Stimulated activated CD4-positive, alpha-beta T cell treated with anti-CD3 and anti-CD28 coated beads, Interleukin-15, amount 100 ng/mL, for 1 hour (primary cell): ENCODE results near the gene DCUN1D2.
A peak's percentile ranks its signal among the peaks of the same experiment; 100 is the strongest.
"Not testable (repeated sequence)": the region's sequence is repeated elsewhere in the genome, so short reads cannot be mapped to it uniquely, and the experiment has no call there.

Experiments used
- DNase-seq, 2 donors: peaks; one replicate each; pipeline ENCODE4 v3.0.0-alpha.2; 2020; ENCODE audit warnings: low read depth in 1 of 2, low spot score in 1 of 2

The DCUN1D2 gene

DNA sequence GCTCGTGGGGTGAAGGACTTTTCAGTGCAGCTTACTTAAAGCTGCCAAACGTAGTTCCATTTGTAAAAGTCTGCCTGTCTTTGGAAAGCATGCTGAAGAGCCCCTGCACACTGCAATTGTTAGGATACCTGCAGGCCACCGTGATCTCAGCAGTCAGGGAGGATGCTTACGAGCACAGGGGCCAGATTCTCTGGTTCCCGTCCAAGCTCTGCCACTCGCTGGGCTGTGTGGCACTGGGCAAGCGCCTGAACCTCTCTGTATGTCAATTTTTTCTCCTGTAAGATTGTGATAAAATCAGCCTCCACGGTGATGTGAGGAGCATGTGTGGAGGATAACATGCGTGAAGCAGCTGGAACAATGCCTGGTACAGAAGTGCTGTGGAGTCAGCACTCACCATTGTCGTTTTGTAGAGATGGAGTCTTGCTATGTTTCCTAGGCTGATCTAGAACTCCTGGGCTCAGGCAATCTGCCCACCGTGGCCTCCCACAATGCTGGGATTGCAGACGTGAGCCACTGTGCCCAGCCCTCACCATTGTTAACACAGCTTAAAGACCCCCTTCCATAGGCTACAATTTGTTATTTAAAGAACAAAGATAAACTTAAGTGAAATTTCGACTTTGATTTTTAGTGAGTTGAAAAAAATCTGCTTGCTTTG lies 40.7 kb downstream of the DCUN1D2 start:
- DNase-seq = no peak

GRCh38 chr13:113448885-113449692 lies 41.4 kb downstream of the DCUN1D2 start:
- peak in 1 of 2 donors; percentile 43 for DNase-seq

- no peak for DNase-seq
These were observed 42.0 kb downstream of the DCUN1D2 start for GRCh38 chr13:113448545-113448884.

DNA sequence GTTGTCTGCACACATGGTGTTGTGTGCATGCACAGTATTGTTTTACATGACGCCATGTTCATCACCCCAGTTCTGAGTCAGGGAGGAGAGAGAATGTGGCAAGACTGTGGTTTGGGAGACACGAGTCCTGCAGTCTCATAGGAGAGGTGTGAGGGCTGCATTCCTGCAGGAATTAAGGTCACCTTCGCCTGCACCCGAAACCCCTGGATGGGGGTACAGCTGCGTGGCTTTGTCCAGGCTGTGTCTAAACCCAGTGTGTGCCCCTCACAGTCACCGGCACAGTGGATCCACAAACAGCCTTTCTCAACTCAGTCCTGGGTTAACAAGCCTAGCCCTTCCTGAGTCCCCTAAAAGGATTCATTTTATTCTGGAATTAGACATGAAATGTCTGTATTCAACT lies 42.9 kb downstream of the DCUN1D2 start:
- no peak for DNase-seq

GRCh38 chr13:113446488-113446854 lies 44.0 kb downstream of the DCUN1D2 start:
- DNase-seq = no peak

DNA sequence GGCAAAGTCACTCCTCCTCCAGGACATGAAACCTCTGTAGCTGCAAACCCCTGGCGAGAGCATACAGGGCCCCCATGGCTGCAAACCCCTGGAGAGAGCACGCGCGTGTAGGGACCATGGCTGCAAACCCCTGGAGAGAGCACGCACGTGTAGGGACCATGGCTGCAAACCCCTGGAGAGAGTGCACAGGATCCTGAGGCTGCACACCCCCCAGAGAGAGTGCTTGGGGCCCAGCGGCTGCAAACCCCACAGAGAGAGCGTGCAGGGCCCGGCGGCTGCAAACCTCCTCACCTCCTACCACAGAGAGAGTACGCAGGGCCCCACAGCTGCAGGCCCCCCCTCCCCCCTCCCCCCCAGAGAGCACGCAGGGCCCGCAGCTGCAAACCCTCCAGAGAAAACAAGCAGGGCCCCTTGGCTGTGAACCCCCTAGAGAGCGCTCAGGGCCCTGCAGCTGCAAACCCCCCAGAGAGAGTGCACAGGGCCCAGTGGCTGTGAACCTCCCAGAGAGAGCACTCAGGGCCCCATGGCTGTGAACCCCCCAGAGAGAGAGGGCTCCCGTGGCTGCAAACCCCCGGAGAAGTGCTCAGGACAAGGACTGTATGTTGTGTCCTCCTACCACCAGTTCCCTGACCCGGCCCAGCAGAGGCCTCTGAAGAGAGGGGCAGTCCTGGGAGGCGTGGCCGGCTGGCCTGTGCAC lies 44.6 kb downstream of the DCUN1D2 start:
- no peak for DNase-seq

- no peak for DNase-seq
These were observed 46.5 kb downstream of the DCUN1D2 start for GRCh38 chr13:113443991-113444390.

DNA sequence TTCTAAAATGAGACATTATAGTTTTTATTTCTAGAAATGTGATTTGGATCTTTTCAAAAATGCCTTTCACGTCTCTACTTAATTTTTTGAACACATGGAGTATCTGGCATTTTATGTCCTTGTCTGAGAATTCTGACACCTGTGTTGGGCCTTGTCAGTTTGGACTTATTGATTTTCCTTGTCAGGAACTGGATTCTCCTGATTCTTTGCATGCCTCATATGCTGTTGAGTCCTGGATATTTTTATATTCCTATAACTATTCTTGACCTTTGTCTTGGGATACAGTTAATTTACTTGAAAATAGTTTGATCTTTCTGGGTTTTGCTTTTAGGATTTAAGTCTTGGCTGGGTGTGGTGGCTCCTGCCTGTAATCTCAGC lies 47.5 kb downstream of the DCUN1D2 start:
- DNase-seq = no peak

DNA sequence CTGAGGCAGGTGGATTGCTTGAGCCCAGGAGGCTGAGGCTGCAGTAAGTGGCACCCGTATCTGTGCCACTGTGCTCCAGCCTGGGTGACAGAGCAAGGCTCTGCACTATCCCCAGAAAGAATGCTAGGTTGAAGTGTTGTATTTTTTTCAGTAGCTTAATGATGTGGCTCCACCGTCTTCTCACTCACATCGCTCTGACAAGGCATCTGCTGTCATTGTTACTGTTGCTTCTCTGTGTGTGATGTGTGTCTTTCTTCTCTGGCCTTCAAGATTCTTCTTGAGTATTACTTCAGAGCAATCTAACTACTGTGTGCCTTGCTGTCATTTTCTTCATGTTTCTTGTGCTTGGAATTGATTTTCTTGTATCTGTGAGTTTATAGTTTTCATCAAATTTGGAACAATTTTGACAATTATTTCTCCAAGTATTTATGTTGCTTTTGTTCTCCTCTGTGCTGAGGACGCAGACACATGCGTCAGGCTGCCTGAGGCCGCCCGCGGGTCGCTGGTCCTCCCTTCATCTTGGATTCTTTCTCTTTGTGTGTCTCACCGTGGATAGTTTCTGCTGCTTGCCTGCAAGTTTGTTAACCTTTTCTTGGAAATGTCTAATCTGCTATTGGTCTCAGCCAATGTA lies 48.0 kb downstream of the DCUN1D2 start:
- DNase-seq = no peak

GRCh38 chr13:113441661-113442060 lies 48.9 kb downstream of the DCUN1D2 start:
- DNase-seq = no peak

DNA sequence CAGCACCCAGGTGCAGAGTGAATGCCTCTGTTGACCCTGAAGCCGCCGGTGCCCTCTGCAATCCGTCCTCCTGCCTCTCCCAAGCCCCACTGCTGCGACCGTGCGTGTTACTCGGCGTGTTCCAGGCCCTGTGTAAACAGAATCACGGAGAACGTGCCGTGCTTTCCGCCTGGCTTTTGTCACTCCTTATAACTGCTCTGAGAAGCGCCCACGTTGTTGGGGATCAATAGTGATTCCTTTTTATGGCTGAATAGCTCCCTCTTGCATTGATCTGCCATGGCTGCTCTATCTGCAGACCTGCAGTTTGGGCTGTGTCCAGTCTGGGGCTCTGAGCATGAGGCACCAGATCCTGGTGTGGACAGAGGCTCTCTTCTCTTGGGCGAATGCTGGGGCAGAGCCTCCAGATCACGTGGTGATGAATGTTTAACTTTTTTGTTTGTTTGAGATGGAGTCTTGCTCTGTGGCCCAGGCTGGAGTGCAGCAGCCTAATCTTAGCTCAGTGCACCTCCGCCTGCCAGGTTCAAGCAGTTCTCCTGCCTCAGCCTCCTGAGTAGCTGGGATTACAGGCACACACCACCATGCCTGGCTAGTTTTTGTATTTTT lies 53.0 kb downstream of the DCUN1D2 start:
- DNase-seq = no peak

DNA sequence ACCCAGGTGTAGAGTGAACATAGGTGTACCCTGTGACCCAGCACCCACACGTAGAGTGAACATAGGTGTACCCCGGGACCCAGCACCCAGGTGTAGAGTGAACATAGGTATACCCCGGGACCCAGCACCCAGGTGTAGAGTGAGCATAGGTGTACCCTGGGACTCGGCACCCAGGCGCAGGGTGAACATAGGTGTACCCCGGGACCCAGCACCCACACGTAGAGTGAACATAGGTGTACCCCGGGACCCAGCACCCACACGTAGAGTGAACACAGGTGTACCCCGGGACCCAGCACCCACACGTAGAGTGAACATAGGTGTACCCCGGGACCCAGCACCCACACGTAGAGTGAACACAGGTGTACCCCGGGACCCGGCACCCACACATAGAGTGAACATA lies 53.6 kb downstream of the DCUN1D2 start:
- not testable (repeated sequence) for DNase-seq

GRCh38 chr13:113435907-113436306 lies 54.6 kb downstream of the DCUN1D2 start:
- not testable (repeated sequence) for DNase-seq

- DNase-seq = no peak
These were observed 57.1 kb downstream of the DCUN1D2 start for GRCh38 chr13:113433391-113433916.

DNA sequence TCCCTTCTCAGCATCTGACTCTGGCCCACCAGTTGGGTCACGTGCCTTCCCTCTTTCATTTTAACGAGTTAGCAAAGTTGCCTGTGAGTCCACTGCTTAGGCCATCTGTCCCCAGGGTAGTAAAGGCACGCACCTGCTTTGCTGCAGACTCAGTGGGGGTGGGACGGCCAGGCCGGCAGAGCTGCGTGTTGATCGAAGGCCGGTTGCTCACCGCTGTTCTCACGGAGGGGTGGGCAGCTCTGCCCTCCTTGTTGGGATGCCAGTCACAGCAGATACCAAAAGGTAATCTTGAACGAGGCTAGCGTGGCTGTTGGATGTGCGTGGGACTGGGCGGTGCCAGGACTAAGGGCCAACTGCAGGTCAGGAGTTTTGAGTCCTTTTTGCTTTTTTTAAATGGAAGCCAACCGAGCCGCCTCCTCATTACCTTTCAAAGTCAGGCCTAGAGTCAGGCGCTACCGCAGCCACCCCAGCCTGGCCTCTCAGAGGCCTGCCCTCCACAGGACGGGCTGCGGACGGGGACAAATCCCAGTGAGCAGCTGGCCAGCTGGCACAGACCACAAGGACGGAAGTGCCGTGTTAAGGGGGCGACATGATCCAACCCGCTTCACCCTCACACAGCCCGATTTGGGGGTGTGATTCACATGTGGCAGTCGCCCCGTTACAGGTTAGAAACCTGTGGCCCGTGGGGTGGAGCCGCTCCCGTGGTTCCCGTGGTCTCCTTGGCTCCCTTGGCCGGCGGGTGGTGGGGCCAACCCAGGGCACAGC lies 57.8 kb downstream of the DCUN1D2 start:
- DNase-seq = no peak

DNA sequence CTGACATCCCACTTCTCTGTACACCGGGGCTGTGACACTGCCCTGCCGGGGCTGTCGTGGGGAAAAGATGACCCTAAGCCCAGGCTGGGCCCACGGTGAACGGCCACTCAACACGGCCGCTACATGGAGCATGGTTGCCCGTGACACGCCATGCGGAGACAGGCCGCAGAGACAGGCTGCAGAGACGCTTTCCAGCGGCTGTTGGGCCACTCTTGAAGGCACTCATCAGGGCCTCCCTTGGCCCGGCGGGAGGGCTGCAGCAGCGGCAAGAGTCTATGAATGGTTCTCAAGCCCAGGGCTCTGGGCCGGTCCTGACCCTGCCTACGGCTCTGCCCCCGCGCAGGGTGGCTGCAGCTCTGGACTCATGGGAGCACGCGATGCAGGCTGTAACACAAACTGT lies 59.3 kb downstream of the DCUN1D2 start:
- DNase-seq = no peak

GRCh38 chr13:113430378-113431110 lies 60.0 kb downstream of the DCUN1D2 start:
- no peak for DNase-seq

GRCh38 chr13:113429608-113429985 lies 60.9 kb downstream of the DCUN1D2 start:
- DNase-seq = no peak

- no peak for DNase-seq
These were observed 61.5 kb downstream of the DCUN1D2 start for GRCh38 chr13:113428871-113429607.
